IPS DF 6.9 (cell line): ENCODE data around the gene FRMPD2.

ENCODE experiments used
- DNase-seq: peaks from one replicate; pipeline ENCODE4 v3.0.0-alpha.2; 2013; ENCODE audit warnings: low read depth, low spot score
- H3K27ac ChIP-seq: one replicate; pipeline ENCODE4 v1.5.1; 2013; ENCODE audit warnings: low read length, control low read depth
- H3K27me3 ChIP-seq: 2 replicates; pipeline ENCODE4 v1.6.1; 2013; ENCODE audit warnings: mild to moderate bottlenecking, low read length; ENCODE audit not compliant: control insufficient read depth, insufficient read depth
- H3K36me3 ChIP-seq: 2 replicates; pipeline ENCODE4 v1.6.1; 2013; ENCODE audit warnings: low read length; ENCODE audit not compliant: control insufficient read depth, insufficient read depth
- H3K4me1 ChIP-seq: 2 replicates; pipeline ENCODE4 v1.6.1; 2013; ENCODE audit warnings: low read length; ENCODE audit not compliant: control insufficient read depth, insufficient read depth
- H3K4me3 ChIP-seq: 2 replicates; pipeline ENCODE4 v1.5.1; 2013; ENCODE audit warnings: mild to moderate bottlenecking, low read length
- H3K9me3 ChIP-seq: 2 replicates; pipeline ENCODE4 v1.6.1; 2013; ENCODE audit warnings: low read length, inconsistent platforms; ENCODE audit not compliant: control insufficient read depth, insufficient read depth
- WGBS: extraction: QIAGEN DNeasy Blood & Tissue Kit; methylation state at CpG from one replicate; pipeline ENCODE4 v1.1.7; 2013; ENCODE audit warnings: mixed read lengths, missing lambda C conversion rate; ENCODE audit not compliant: insufficient read length, insufficient coverage; 5-methylcytosine and 5-hydroxymethylcytosine counted together

The FRMPD2 gene, protein sequence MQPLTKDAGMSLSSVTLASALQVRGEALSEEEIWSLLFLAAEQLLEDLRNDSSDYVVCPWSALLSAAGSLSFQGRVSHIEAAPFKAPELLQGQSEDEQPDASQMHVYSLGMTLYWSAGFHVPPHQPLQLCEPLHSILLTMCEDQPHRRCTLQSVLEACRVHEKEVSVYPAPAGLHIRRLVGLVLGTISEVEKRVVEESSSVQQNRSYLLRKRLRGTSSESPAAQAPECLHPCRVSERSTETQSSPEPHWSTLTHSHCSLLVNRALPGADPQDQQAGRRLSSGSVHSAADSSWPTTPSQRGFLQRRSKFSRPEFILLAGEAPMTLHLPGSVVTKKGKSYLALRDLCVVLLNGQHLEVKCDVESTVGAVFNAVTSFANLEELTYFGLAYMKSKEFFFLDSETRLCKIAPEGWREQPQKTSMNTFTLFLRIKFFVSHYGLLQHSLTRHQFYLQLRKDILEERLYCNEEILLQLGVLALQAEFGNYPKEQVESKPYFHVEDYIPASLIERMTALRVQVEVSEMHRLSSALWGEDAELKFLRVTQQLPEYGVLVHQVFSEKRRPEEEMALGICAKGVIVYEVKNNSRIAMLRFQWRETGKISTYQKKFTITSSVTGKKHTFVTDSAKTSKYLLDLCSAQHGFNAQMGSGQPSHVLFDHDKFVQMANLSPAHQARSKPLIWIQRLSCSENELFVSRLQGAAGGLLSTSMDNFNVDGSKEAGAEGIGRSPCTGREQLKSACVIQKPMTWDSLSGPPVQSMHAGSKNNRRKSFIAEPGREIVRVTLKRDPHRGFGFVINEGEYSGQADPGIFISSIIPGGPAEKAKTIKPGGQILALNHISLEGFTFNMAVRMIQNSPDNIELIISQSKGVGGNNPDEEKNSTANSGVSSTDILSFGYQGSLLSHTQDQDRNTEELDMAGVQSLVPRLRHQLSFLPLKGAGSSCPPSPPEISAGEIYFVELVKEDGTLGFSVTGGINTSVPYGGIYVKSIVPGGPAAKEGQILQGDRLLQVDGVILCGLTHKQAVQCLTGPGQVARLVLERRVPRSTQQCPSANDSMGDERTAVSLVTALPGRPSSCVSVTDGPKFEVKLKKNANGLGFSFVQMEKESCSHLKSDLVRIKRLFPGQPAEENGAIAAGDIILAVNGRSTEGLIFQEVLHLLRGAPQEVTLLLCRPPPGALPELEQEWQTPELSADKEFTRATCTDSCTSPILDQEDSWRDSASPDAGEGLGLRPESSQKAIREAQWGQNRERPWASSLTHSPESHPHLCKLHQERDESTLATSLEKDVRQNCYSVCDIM (N-terminal part only)

DNA sequence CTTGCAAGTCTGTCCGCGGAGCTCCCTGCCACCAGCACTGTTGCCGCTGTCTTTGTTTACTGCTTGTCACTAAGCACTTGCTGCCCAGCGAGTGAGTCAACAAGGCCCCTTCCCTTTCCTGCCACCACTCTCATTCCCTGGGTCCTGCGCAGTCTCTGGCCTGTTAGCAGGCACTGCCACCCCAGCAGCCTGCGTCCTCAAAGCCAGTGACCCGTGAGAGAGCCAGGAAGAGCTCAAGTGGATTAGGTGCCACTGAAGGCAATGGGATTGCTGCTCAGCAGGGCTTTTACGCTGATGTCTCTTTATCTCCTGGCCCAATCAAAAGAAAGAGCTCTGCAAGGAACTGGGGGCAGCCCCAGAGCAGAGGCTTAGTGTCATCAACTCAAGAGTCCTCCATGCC, at the start of gene FRMPD2:
FRMPD2 (minus strand) TSS at position 61 of the 400 bp plus-strand sequence. CDS start 129 bp downstream, outside the sequence.
- H3K4me1 ChIP-seq: no peaks in the 10 kb centered on the region; the same call in 1 of the 2 replicates
- WGBS: no CpG with 5 or more reads among the region's 8 CpGs
- DNase-seq: no peak
- H3K9me3 ChIP-seq: no peaks in the 10 kb centered on the region
- no peak within 1 kb of the TSS for H3K27ac ChIP-seq
- no peak within 1 kb of the TSS for H3K4me3 ChIP-seq
- H3K27me3 ChIP-seq: no peaks in the 10 kb centered on the region
- no peaks in the 10 kb centered on the region for H3K36me3 ChIP-seq

DNA sequence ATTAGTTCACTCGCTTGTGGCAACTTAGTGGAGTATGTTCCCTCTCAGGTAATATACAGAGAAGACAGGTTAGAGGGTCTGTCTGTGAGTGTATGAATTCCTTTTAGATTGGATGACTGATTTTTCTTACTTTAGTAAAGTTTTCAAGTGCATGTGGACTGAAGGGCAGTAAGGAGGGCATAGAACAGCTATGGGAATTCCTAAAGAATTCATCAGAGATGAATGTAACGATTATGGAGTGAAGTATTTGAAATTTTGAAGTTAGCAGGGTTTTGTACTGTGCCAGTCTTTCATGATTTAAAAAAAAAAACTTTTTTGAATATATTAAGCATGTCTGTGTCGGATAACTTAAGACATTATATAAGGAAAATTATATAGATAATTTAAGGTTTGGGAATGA, 47.5 kb upstream of the FRMPD2 start:
- no peaks in the 10 kb centered on the region for H3K36me3 ChIP-seq
- DNase-seq: no peak
- H3K4me3 ChIP-seq: no peak overlapping the region
- H3K9me3 ChIP-seq: no peaks in the 10 kb centered on the region
- H3K4me1 ChIP-seq: no peaks in the 10 kb centered on the region
- H3K27me3 ChIP-seq: no peaks in the 10 kb centered on the region
- H3K27ac ChIP-seq: no peak overlapping the region
- WGBS: 100% methylated on average over 1 of the region's 3 CpGs

DNA sequence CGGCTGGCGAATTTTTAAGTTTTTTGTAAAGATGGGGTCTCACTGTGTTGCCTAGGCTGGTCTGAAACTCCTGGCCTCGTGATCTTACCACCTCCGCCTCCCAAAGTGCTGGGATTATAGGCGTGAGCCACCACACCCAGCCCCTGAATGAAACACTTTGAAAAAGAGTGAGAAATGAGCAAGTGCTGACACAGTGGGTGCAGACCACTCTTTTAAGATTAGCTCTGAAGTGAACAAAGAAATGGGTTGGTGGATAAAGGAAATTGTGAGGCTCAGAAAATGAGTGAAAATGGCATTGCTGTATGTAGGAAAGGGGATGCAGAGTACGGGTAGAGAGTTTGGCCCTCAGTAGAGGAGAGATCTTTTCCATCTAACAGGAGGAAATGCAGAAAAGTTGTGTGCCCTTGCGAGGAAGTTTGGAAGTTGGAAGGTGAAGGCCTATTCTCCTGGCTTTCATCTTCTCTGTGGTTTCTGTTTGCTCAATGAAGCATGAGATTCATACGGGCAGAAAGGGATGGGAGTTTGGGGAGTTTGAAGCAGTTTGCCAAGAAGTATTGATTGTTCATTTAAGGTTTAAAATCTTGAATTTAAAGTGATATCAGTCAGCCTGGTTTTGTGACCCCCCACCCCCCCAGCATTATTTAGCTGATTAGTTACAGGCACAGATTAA, 43.0 kb upstream of the FRMPD2 start:
- H3K9me3 ChIP-seq: no peaks in the 10 kb centered on the region
- H3K4me3 ChIP-seq: no peak overlapping the region
- no peaks in the 10 kb centered on the region for H3K4me1 ChIP-seq
- no peaks in the 10 kb centered on the region for H3K27me3 ChIP-seq
- no peak for DNase-seq
- no peaks in the 10 kb centered on the region for H3K36me3 ChIP-seq
- H3K27ac ChIP-seq: no peak overlapping the region
- WGBS: no CpG with 5 or more reads among the region's 8 CpGs

DNA sequence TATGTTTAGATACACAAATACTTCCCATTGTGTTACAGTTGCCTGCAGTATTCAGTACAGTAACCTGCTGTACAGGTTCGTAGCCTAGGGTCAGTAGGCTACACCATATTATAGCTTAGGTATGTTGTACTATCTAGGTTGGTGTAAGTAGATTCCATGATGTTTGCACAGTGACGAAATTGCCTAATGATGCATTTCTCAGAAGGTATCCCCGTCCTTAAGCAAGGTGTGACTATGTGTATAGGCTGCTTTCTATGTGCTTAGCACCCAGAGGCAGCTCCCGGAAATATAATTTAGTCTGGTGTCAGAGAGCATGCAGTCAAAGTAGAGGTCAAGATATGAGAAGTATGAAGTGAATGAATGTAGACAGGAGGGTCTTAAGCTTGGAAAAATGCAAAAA, 41.7 kb upstream of the FRMPD2 start:
- no CpG with 5 or more reads among the region's 4 CpGs for WGBS
- H3K27ac ChIP-seq: no peak overlapping the region
- H3K4me3 ChIP-seq: no peak overlapping the region
- no peaks in the 10 kb centered on the region for H3K27me3 ChIP-seq
- no peaks in the 10 kb centered on the region for H3K9me3 ChIP-seq
- no peaks in the 10 kb centered on the region for H3K4me1 ChIP-seq
- no peak for DNase-seq
- no peaks in the 10 kb centered on the region for H3K36me3 ChIP-seq

DNA sequence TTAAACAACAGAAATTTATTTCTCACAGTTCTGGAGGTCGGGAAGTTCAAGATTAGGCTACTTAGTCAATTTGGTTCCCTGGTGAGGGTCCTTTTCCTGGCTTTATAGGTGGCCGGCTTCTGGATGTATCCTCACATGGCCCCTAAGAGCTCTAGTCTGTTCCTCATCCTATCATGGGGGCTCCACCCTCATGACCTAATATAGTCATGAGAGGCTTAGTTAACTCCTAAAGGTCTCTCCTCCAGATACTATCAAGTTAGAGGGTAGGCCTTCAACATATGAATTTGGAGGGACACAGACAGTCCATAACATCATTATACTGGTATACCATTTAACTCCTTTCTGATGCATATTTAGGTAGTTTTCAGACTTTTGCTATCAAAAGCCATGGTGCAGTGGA, 39.6 kb upstream of the FRMPD2 start:
- DNase-seq: no peak
- no CpG with 5 or more reads among the region's 2 CpGs for WGBS
- Histone ChIP-seq H3K4me1 (no peaks in the 10 kb centered on the region), H3K27me3 (no peaks in the 10 kb centered on the region), H3K9me3 (no peaks in the 10 kb centered on the region), H3K27ac (no peak overlapping the region), H3K4me3 (no peak overlapping the region), H3K36me3 (no peaks in the 10 kb centered on the region)

DNA sequence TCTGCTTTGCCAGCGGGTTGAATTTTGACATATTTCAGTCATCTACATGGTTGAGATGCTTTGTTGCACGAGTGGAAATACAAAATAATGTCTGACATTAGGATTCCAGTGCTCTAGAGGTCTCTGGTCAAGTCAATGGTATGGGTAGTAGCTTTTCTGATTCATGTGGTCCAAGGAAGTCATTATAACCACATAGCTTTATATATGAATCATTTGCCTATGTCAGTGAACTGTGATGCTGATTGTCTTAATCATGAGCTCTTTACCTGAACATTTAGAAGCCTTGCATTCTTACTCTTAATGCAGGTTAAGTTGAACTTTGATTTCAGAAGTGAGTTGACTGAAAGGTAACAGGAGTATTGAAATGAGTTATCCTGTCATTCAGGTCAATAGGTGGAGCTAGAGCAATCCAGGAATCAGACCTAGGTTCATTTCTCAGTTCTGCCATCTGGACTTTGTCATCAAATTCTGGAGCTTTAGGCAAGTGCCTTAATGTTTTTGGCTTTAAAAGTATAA, 35.3 kb upstream of the FRMPD2 start:
- no peaks in the 10 kb centered on the region for H3K9me3 ChIP-seq
- H3K4me1 ChIP-seq: no peaks in the 10 kb centered on the region
- WGBS: no CpG with 5 or more reads among the region's 2 CpGs
- no peak overlapping the region for H3K27ac ChIP-seq
- no peaks in the 10 kb centered on the region for H3K36me3 ChIP-seq
- H3K27me3 ChIP-seq: no peaks in the 10 kb centered on the region
- DNase-seq: no peak
- no peak overlapping the region for H3K4me3 ChIP-seq

DNA sequence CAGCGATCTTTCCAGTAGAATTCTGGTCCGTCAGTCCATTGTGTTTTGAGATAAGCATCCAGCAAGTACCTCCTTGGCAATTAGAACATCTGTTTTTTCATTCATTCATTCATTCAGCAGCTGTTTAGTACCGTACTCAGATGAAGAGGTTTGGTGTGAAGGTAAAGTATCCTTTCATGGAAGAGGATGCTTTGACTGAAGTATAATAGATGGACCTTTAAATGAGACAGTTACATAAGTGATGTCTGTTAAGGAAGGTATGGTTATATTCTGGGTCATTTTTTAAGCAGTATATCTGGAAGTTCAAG, 33.2 kb upstream of the FRMPD2 start:
- H3K27ac ChIP-seq: no peak overlapping the region
- no peaks in the 10 kb centered on the region for H3K36me3 ChIP-seq
- no peaks in the 10 kb centered on the region for H3K4me1 ChIP-seq
- DNase-seq: no peak
- no peaks in the 10 kb centered on the region for H3K27me3 ChIP-seq
- no CpG with 5 or more reads among the region's 3 CpGs for WGBS
- no peaks in the 10 kb centered on the region for H3K9me3 ChIP-seq
- peak overlapping the region; percentile 88; the same call in 1 of the 2 replicates for H3K4me3 ChIP-seq

DNA sequence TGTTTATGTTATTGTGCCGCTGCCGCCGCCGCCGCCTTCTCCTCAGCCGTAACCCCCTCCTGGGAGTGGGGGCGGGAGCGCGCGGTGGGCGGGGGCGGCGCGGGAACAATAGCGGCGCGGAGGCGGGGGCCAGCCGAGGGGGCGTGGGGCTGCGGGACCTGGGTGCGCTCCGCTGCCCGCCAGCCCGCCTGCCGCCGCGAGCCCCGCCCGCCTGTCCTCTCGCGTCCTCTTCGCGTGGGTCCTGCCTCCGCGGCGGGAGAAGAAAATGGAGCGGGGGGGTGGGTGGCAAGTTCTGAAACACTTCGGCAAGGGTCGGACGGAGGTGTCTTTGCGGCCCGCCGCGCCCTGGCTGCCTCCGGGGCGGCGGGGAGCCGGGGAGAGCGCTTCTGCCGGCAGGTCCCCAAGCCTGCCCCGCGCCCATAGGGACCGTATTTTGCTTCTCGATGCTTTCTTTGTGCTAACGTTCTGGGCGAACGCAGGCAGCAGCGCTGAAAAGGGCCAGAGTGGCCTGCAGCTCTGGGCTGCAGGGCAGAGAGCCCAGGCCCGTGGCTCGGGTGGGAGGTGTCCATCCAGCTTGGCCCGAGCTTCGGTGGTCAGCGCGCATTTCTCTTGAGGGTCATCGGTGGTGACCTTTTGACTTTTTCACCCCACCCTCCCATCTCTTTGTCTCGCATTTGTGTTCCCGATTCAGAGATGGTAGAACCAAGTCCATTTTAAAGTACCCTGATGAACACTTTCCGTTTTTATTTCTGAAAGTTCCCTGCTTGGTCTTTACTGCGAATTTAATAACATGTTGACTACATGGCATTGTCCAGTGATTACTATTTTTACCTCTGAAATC, 32.6 kb upstream of the FRMPD2 start:
- Histone ChIP-seq H3K4me1 (no peaks in the 10 kb centered on the region), H3K27me3 (no peaks in the 10 kb centered on the region), H3K36me3 (no peaks in the 10 kb centered on the region), H3K9me3 (no peaks in the 10 kb centered on the region), H3K4me3 (peak overlapping the region; percentile 88), H3K27ac (no peak overlapping the region)
- WGBS: no CpG with 5 or more reads among the region's 70 CpGs
- DNase-seq: no peak

DNA sequence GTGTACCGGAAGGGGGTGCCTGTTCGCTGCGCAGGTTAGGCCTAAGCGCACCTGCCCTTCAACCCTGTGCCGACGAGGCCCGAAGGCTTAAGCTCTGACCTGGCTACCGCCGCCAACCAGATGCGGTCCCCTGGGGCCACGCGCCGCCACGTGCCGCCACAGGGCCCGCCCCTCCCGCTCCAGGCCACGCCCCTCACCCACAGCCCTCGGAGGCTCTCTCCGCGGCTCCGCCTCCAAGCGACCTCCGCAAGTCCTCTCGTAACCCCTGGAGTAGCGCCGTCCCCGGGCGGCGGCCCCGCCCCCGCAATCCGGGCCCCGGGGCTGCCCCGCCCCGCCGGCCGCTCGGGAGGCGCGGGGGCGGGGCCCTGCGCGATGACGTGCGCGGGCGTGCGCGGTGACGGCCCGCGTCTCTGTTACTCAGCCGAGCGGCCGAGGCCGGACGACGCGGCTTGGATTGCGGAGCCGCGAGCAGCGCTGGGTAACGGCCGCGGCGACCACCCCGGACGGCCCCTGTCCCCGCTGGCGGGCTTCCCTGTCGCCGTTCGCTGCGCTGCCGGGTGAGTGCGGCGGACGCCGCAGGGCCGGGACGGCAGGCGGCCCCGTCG, 31.9 kb upstream of the FRMPD2 start, which contains the start of gene MAPK8:
MAPK8 (plus strand) TSS at position 413 of the 605 bp plus-strand sequence. CDS start 94,984 bp downstream, outside the sequence.
- Histone ChIP-seq H3K9me3 (no peaks in the 10 kb centered on the region), H3K27me3 (no peaks in the 10 kb centered on the region), H3K36me3 (no peaks in the 10 kb centered on the region), H3K4me1 (no peaks in the 10 kb centered on the region), H3K4me3 (peak within 1 kb of the TSS; percentile 88), H3K27ac (no peak within 1 kb of the TSS)
- peak; percentile 87 for DNase-seq
- no CpG with 5 or more reads among the region's 86 CpGs for WGBS
